SK-N-SH (cell line): ENCODE measurements around the gene LSM7. TPM values are rescaled to one million over a fixed set of nuclear protein-coding genes. Genes with fewer than 3 reads are reported as not detected.

ENCODE experiments used
- CTCF ChIA-PET: fragments of 300-600, 350-600 bp; formaldehyde crosslinking; extraction: SDS; loops from one replicate; lab custom pipeline; 2021; lab: Yijun Ruan, JAX
- POLR2A ChIA-PET: fragments of 350-600 bp; sonication (Branson Sonifier 250); formaldehyde crosslinking; extraction: SDS; loops from one replicate; lab custom pipeline; 2020; ENCODE audit warnings: antibody characterized with exemption, inconsistent platforms; lab: Yijun Ruan, JAX
- DNase-seq: peaks from one replicate; pipeline ENCODE4 v3.0.0; 2012
- H2AFZ ChIP-seq: fragments of 200-600 bp; sonication (generic); 2 replicates; pipeline ENCODE4 v1.8.1; 2016; ENCODE audit warnings: antibody characterized with exemption, mild to moderate bottlenecking, low read depth
- H3F3A ChIP-seq: fragments of 200-600 bp; sonication (generic); replicated peaks from 2 replicates; pipeline ENCODE3; 2016; ENCODE audit warnings: antibody characterized with exemption, mild to moderate bottlenecking; ENCODE audit not compliant: insufficient read depth
- H3K27ac ChIP-seq, 2 experiments: fragments of 200-500 bp in 1 of 2; fragments of 200-600 bp in 1 of 2; sonication (Bioruptor generic) in 1 of 2; sonication (generic), shearing (Covaris generic) in 1 of 2; 2 replicates each; pipeline versions ENCODE4 v1.5.1 to v1.6.1; 2014 to 2016; ENCODE audit warnings: low read depth in 2 of 2, inconsistent platforms in 1 of 2, low read length in 1 of 2, mild to moderate bottlenecking in 1 of 2, mixed read lengths in 1 of 2
- H3K27me3 ChIP-seq: fragments of 200-600 bp; sonication (generic), shearing (Covaris generic); 2 replicates; pipeline ENCODE4 v1.6.1; 2016; ENCODE audit warnings: mixed run types; ENCODE audit not compliant: insufficient read depth
- H3K36me3 ChIP-seq, 2 experiments: fragments of 200-500 bp in 1 of 2; fragments of 200-600 bp in 1 of 2; sonication (Bioruptor generic) in 1 of 2; sonication (generic) in 1 of 2; replicated peaks in 1 of 2; 2 replicates each; pipeline versions ENCODE3 to v1.5.1; 2014 to 2016; ENCODE audit warnings: low read length in 1 of 2, mild to moderate bottlenecking in 1 of 2; ENCODE audit not compliant: insufficient read depth in 2 of 2, control insufficient read depth in 1 of 2
- H3K4me1 ChIP-seq, 2 experiments: fragments of 200-500 bp in 1 of 2; fragments of 200-600 bp in 1 of 2; sonication (Bioruptor generic) in 1 of 2; sonication (generic), shearing (Covaris generic) in 1 of 2; 2 replicates each; pipeline versions ENCODE4 v1.5.1 to v1.6.1; 2014 to 2016; ENCODE audit warnings: low read depth in 1 of 2, low read length in 1 of 2, mixed run types in 1 of 2; ENCODE audit not compliant: insufficient read depth in 2 of 2, control insufficient read depth in 1 of 2
- H3K4me2 ChIP-seq: fragments of 200-600 bp; sonication (generic), shearing (Covaris generic); 2 replicates; pipeline ENCODE4 v1.6.1; 2017; ENCODE audit warnings: mixed run types
- H3K4me3 ChIP-seq, 2 experiments: fragments of 200-500 bp in 1 of 2; fragments of 200-600 bp in 1 of 2; sonication (Bioruptor generic) in 1 of 2; sonication (generic), shearing (Covaris generic) in 1 of 2; 2 replicates each; pipeline versions ENCODE4 v1.5.1 to v1.8.1; 2014 to 2016; ENCODE audit warnings: low read depth in 2 of 2, inconsistent platforms in 1 of 2, low read length in 1 of 2, mild to moderate bottlenecking in 1 of 2, mixed read lengths in 1 of 2, moderate library complexity in 1 of 2
- H3K79me2 ChIP-seq: fragments of 200-600 bp; sonication (generic); 2 replicates; pipeline ENCODE4 v1.8.1; 2017; ENCODE audit warnings: mild to moderate bottlenecking; ENCODE audit not compliant: insufficient read depth
- H3K9ac ChIP-seq: fragments of 200-600 bp; sonication (generic); 2 replicates; pipeline ENCODE4 v1.6.1; 2017; ENCODE audit warnings: mixed run types
- H3K9me2 ChIP-seq: fragments of 200-600 bp; sonication (generic); 2 replicates; pipeline ENCODE4 v1.6.1; 2017; ENCODE audit warnings: mixed run types
- H3K9me3 ChIP-seq: fragments of 200-600 bp; sonication (generic); 2 replicates; pipeline ENCODE4 v1.6.1; 2017; ENCODE audit warnings: mixed run types, mild to moderate bottlenecking, moderate library complexity
- H4K20me1 ChIP-seq: fragments of 200-600 bp; sonication (generic); 2 replicates; pipeline ENCODE4 v1.6.1; 2017; ENCODE audit warnings: mild to moderate bottlenecking, mixed run types; ENCODE audit not compliant: insufficient read depth
- CHD2 ChIP-seq: fragments of 150-350 bp; IDR thresholded peaks from 2 replicates; pipeline ENCODE4 v1.6.1; 2018; ENCODE audit warnings: low read length; ENCODE audit not compliant: partially characterized antibody
- CTCF ChIP-seq: fragments of 200-600 bp; sonication (generic); IDR thresholded peaks from 2 replicates; pipeline ENCODE4 v1.6.1; 2017; ENCODE audit warnings: antibody characterized with exemption, mild to moderate bottlenecking, moderate library complexity
- EP300 ChIP-seq, 2 experiments: IDR thresholded peaks; 2 replicates each; pipeline versions ENCODE4 v1.4.0 to v1.6.1; 2012; ENCODE audit warnings: borderline replicate concordance in 1 of 2, low read depth in 1 of 2, low read length in 1 of 2
- FOXJ3 ChIP-seq: sonication (generic); formaldehyde crosslinking; IDR thresholded peaks from 2 replicates; pipeline ENCODE4 v1.5.1; 2020; ENCODE audit warnings: mild to moderate bottlenecking, missing genetic modification reagents
- JUND ChIP-seq: IDR thresholded peaks from 2 replicates; pipeline ENCODE4 v1.4.0; 2012
- MAX ChIP-seq: IDR thresholded peaks from 2 replicates; pipeline ENCODE4 v1.4.0; 2012; ENCODE audit warnings: low read depth
- NFIC ChIP-seq: IDR thresholded peaks from 2 replicates; pipeline ENCODE4 v1.4.0; 2012; ENCODE audit warnings: borderline replicate concordance
- NRF1 ChIP-seq: IDR thresholded peaks from 2 replicates; pipeline ENCODE4 v1.6.1; 2012; ENCODE audit warnings: low read depth, mild to moderate bottlenecking, low read length
- RCOR1 ChIP-seq: fragments of 150-350 bp; IDR thresholded peaks from 2 replicates; pipeline ENCODE4 v1.6.1; 2017; ENCODE audit warnings: antibody characterized with exemption, low read length
- SMC3 ChIP-seq: IDR thresholded peaks from 2 replicates; pipeline ENCODE4 v1.6.1; 2012; ENCODE audit warnings: low read depth, low read length, improper control_type of control experiment
- TCF12 ChIP-seq: IDR thresholded peaks from 2 replicates; pipeline ENCODE4 v1.4.0; 2012
- USF2 ChIP-seq: fragments of 150-350 bp; IDR thresholded peaks from 2 replicates; pipeline ENCODE4 v1.6.1; 2017; ENCODE audit warnings: antibody characterized with exemption, low read length, low read depth, borderline replicate concordance
- WGBS: methylation state at CpG from one replicate; pipeline ENCODE4 v1.1.6; 2017; ENCODE audit warnings: low lambda C conversion rate; 5-methylcytosine and 5-hydroxymethylcytosine counted together
- polyA plus RNA-seq, 3 experiments: library from polyadenylated mRNA; depleted of rRNA; stranded (reverse); fragments of >200 nt; gene quantifications; 2 replicates each; pipeline ENCODE4 v1.2.3, GENCODE V29; 2012

The LSM7 gene
- polyA plus RNA-seq, 1 of the 3 experiments (the other 2 are of a cell fraction), result 1,193 TPM

GRCh38 chr19:2311093-2311492 lies 17.3 kb downstream of the LSM7 start (continued):
- no peak for TF ChIP-seq FOXJ3 (CRISPR knock-in tag)
- no peak for TF ChIP-seq SMC3
- no peak for TF ChIP-seq NFIC

- peak; percentile 79 for DNase-seq
Measured at GRCh38 chr19:2309734-2310362, 18.5 kb downstream of the LSM7 start.

GRCh38 chr19:2308114-2308556 lies 20.3 kb downstream of the LSM7 start, which contains the start of gene LINGO3:
TSS of gene LINGO3 (minus strand) at chr19:2308154. CDS start at chr19:2291776, 16,378 bp downstream.
- Histone ChIP-seq H3K27me3 (no peaks in the 10 kb centered on the region; the same call in 1 of the 2 replicates), H3K4me2 (peak within 1 kb of the TSS; percentile 62; the same call in 1 of the 2 replicates), H3K4me3 (peak within 1 kb of the TSS in 1 of 2 experiments; percentile 41; a peak in 2 of 4 replicates), H4K20me1 (no peaks in the 10 kb centered on the region), H3K4me1 (peaks cover 0 to 16% of the 10 kb centered on the region in 2 experiments; a peak in 1 of 4 replicates), H3K9ac (no peak within 1 kb of the TSS), H3K9me2 (no peaks in the 10 kb centered on the region), H3K9me3 (no peaks in the 10 kb centered on the region), H3K36me3 (no peaks in the 10 kb centered on the region), H3F3A (peaks cover 6% of the 10 kb centered on the region), H3K79me2 (no peaks in the 10 kb centered on the region), H2AFZ (no peak within 1 kb of the TSS), H3K27ac (no peak within 1 kb of the TSS)
- CTCF ChIA-PET, result interaction anchor here (1.0 to 13.0 kb wide), 7 partner anchors 8 to 72 kb away, joined by 3 to 284 read pairs (median 6); partner anchors contain the start of gene PLEKHJ1
- 28% methylated on average over 10 of the region's 63 CpGs for WGBS
- peak; percentile 75 for DNase-seq
- POLR2A ChIA-PET, result no interaction called here
- TF ChIP-seq CTCF, result no peak
- no peak for TF ChIP-seq JUND
- no peak for TF ChIP-seq NFIC
- 0 out of 2 replicates have a peak, but pooled peaks have one; percentile 18 for TF ChIP-seq NRF1
- peak; percentile 28; the same call in 1 of the 2 replicates for TF ChIP-seq MAX

More at GRCh38 chr19:2309734-2310362, 18.5 kb downstream of the LSM7 start:
- Histone ChIP-seq H3K9ac (no peak overlapping the region), H3F3A (peaks cover 6% of the 10 kb centered on the region), H3K9me3 (no peaks in the 10 kb centered on the region), H3K4me1 (peaks cover 0 to 16% of the 10 kb centered on the region in 2 experiments; a peak in 1 of 4 replicates), H3K9me2 (no peaks in the 10 kb centered on the region), H3K27ac (no peak overlapping the region), H3K36me3 (no peaks in the 10 kb centered on the region), H2AFZ (no peak overlapping the region), H3K27me3 (no peaks in the 10 kb centered on the region; the same call in 1 of the 2 replicates), H3K4me3 (no peak overlapping the region), H3K79me2 (no peaks in the 10 kb centered on the region), H3K4me2 (peak overlapping the region; percentile 15; the same call in 1 of the 2 replicates), H4K20me1 (no peaks in the 10 kb centered on the region)
- 70% methylated on average over 12 of the region's 17 CpGs for WGBS
- CTCF ChIA-PET, result interaction anchor here (0.8 to 13.0 kb wide), 9 partner anchors 11 to 387 kb away, joined by 3 to 284 read pairs (median 4); partner anchors contain the start of gene LSM7
- POLR2A ChIA-PET, result interaction anchor here (1.0 kb wide), 1 partner anchor 40 kb away, joined by 3 read pairs; no protein-coding TSS in a partner anchor
- TF ChIP-seq RCOR1 (peak; percentile 62; the same call in 1 of the 2 replicates), EP300 (IDR thresholded peaks at IDR 0.05; ENCODE audit: borderline replicate concordance in 1 of 2, low read depth in 1 of 2, low read length in 1 of 2) (0 out of 4 replicates have a peak, but pooled peaks of 1 of the 2 experiments have one; percentile 18), TCF12 (peak; percentile 74), NFIC (peak; percentile 72; the same call in 1 of the 2 replicates), CHD2 (no peak), USF2 (no peak)
